Mesenchymal stem cell (in vitro differentiated cells and primary cell): ENCODE data around the gene RASD1.

Source experiments
- DNase-seq: peaks from one replicate; pipeline ENCODE4 v3.0.0-alpha.2; 2013
- H2AFZ ChIP-seq: one replicate; pipeline ENCODE4 v1.6.1; 2013; ENCODE audit warnings: low read depth, mild to moderate bottlenecking, control low read depth, inconsistent platforms, low read length, moderate library complexity
- H2AK5ac ChIP-seq: 2 replicates; pipeline ENCODE4 v1.6.1; 2013; ENCODE audit warnings: low read length, moderate library complexity, mild to moderate bottlenecking, inconsistent platforms; ENCODE audit not compliant: severe bottlenecking
- H2BK120ac ChIP-seq: one replicate; pipeline ENCODE4 v1.6.1; 2013; ENCODE audit warnings: low read depth, mild to moderate bottlenecking, inconsistent platforms, low read length, moderate library complexity
- H2BK12ac ChIP-seq, 2 experiments: one replicate each; pipeline ENCODE4 v1.6.1; 2013; ENCODE audit warnings: inconsistent platforms in 2 of 2, low read length in 2 of 2, mild to moderate bottlenecking in 2 of 2, moderate library complexity in 2 of 2, control low read depth in 1 of 2
- H2BK15ac ChIP-seq: one replicate; pipeline ENCODE4 v1.6.1; 2013; ENCODE audit warnings: mild to moderate bottlenecking, low read depth, inconsistent platforms; ENCODE audit not compliant: poor library complexity, severe bottlenecking
- H2BK5ac ChIP-seq: 2 replicates; pipeline ENCODE4 v1.6.1; 2013; ENCODE audit warnings: low read depth, mild to moderate bottlenecking, low read length, control low read depth, inconsistent platforms; ENCODE audit not compliant: poor library complexity, severe bottlenecking
- H3K14ac ChIP-seq, 2 experiments: one replicate each; pipeline ENCODE4 v1.6.1; 2013; ENCODE audit warnings: inconsistent platforms in 2 of 2, low read length in 2 of 2, control low read depth in 1 of 2, mild to moderate bottlenecking in 1 of 2, moderate library complexity in 1 of 2
- H3K18ac ChIP-seq, 2 experiments: one replicate each; pipeline ENCODE4 v1.6.1; 2013; ENCODE audit warnings: inconsistent platforms in 2 of 2, low read length in 2 of 2, control low read depth in 1 of 2, low read depth in 1 of 2, mild to moderate bottlenecking in 1 of 2
- H3K23ac ChIP-seq, 2 experiments: one replicate each; pipeline ENCODE4 v1.6.1; 2013; ENCODE audit warnings: inconsistent platforms in 2 of 2, low read length in 2 of 2, mild to moderate bottlenecking in 2 of 2, moderate library complexity in 2 of 2, control low read depth in 1 of 2
- H3K27ac ChIP-seq: 2 replicates; pipeline ENCODE4 v1.5.1; 2013; ENCODE audit warnings: mild to moderate bottlenecking, moderate library complexity, low read length, control low read depth, inconsistent platforms; ENCODE audit not compliant: poor library complexity, severe bottlenecking
- H3K27me3 ChIP-seq, 2 experiments: 2 replicates each; pipeline versions ENCODE4 v1.6.1 to v1.7.0; 2013; ENCODE audit warnings: low read length in 2 of 2, mild to moderate bottlenecking in 2 of 2, moderate library complexity in 2 of 2, control low read depth in 1 of 2, inconsistent platforms in 1 of 2; ENCODE audit not compliant: control insufficient read depth in 1 of 2, insufficient read depth in 1 of 2
- H3K36me3 ChIP-seq, 2 experiments: 2 replicates each; pipeline versions ENCODE4 v1.6.1 to v1.7.0; 2013; ENCODE audit warnings: low read length in 2 of 2, control low read depth in 1 of 2, inconsistent platforms in 1 of 2, low read depth in 1 of 2, mild to moderate bottlenecking in 1 of 2; ENCODE audit not compliant: insufficient read depth in 2 of 2, control insufficient read depth in 1 of 2
- H3K4ac ChIP-seq, 2 experiments: one replicate each; pipeline ENCODE4 v1.6.1; 2013; ENCODE audit warnings: inconsistent platforms in 2 of 2, low read length in 2 of 2, mild to moderate bottlenecking in 2 of 2, moderate library complexity in 2 of 2, control low read depth in 1 of 2, low read depth in 1 of 2
- H3K4me1 ChIP-seq: 2 replicates; pipeline ENCODE4 v1.6.1; 2013; ENCODE audit warnings: low read depth, low read length, control low read depth; ENCODE audit not compliant: control insufficient read depth, insufficient read depth
- H3K4me2 ChIP-seq: 2 replicates; pipeline ENCODE4 v1.6.1; 2013; ENCODE audit warnings: low read length, mild to moderate bottlenecking, inconsistent platforms; ENCODE audit not compliant: poor library complexity, severe bottlenecking
- H3K4me3 ChIP-seq, 2 experiments: 2 replicates each; pipeline versions ENCODE4 v1.5.1 to v1.7.0; 2013; ENCODE audit warnings: low read length in 2 of 2, mild to moderate bottlenecking in 2 of 2, control low read depth in 1 of 2, low read depth in 1 of 2; ENCODE audit not compliant: insufficient read depth in 1 of 2
- H3K79me1 ChIP-seq: replicated peaks from 2 replicates; pipeline ENCODE4 v1.6.1; 2013; ENCODE audit warnings: mild to moderate bottlenecking, control low read depth, low read length, inconsistent platforms; ENCODE audit not compliant: poor library complexity, severe bottlenecking
- H3K9ac ChIP-seq: 2 replicates; pipeline ENCODE4 v1.7.0; 2013; ENCODE audit warnings: mild to moderate bottlenecking, low read length, moderate library complexity
- H3K9me3 ChIP-seq: 2 replicates; pipeline ENCODE4 v1.7.0; 2013; ENCODE audit warnings: mild to moderate bottlenecking, low read length; ENCODE audit not compliant: control insufficient read depth
- H4K8ac ChIP-seq: one replicate; pipeline ENCODE4 v1.6.1; 2013; ENCODE audit warnings: inconsistent platforms, mild to moderate bottlenecking, low read length, moderate library complexity
- H4K91ac ChIP-seq: one replicate; pipeline ENCODE4 v1.6.1; 2013; ENCODE audit warnings: mild to moderate bottlenecking, low read length, inconsistent platforms
- WGBS: methylation state at CpG from one replicate; pipeline ENCODE4 v1.1.7; 2013; ENCODE audit warnings: mixed read lengths; 5-methylcytosine and 5-hydroxymethylcytosine counted together

The RASD1 gene

GRCh38 chr17:17453088-17453487 lies 43.1 kb downstream of the RASD1 start:
- H2BK15ac ChIP-seq, result no peak overlapping the region
- no peak overlapping the region for H2BK12ac ChIP-seq
- H3K18ac ChIP-seq, result no peak overlapping the region
- no peak overlapping the region for H3K4me3 ChIP-seq
- no peak for DNase-seq
- no peak overlapping the region for H2AK5ac ChIP-seq
- no peak overlapping the region for H3K14ac ChIP-seq
- no peak overlapping the region for H4K91ac ChIP-seq
- no peak overlapping the region for H3K27ac ChIP-seq
- no peak overlapping the region for H3K23ac ChIP-seq
- no peak overlapping the region for H4K8ac ChIP-seq
- no peak overlapping the region for H3K4me2 ChIP-seq
- no peaks in the 10 kb centered on the region for H3K9me3 ChIP-seq
- no peak overlapping the region for H2BK120ac ChIP-seq
- H3K4ac ChIP-seq, result no peak overlapping the region
- H3K36me3 ChIP-seq, result no peaks in the 10 kb centered on the region
- peaks cover 2% of the 10 kb centered on the region for H3K4me1 ChIP-seq
- no peak overlapping the region for H2BK5ac ChIP-seq
- peaks cover 27 to 32% of the 10 kb centered on the region in 2 experiments for H3K27me3 ChIP-seq
- whole genome bisulfite sequencing, result 70% methylated on average over 9 of the region's 9 CpGs
- H3K79me1 ChIP-seq, result no peaks in the 10 kb centered on the region
- no peak overlapping the region for H3K9ac ChIP-seq
- no peak overlapping the region for H2AFZ ChIP-seq

- 88% methylated on average over 4 of the region's 4 CpGs for WGBS
- no peak overlapping the region for H2BK15ac ChIP-seq
- H3K4ac ChIP-seq, result no peak overlapping the region
- no peaks in the 10 kb centered on the region for H3K79me1 ChIP-seq
- peaks cover 18% of the 10 kb centered on the region for H3K4me1 ChIP-seq
- no peak overlapping the region for H2AFZ ChIP-seq
- no peaks in the 10 kb centered on the region for H3K36me3 ChIP-seq
- no peak overlapping the region for H2BK120ac ChIP-seq
- H3K18ac ChIP-seq, result no peak overlapping the region
- H3K9me3 ChIP-seq, result no peaks in the 10 kb centered on the region
- no peak overlapping the region for H3K23ac ChIP-seq
- no peak overlapping the region for H3K4me3 ChIP-seq
- no peak overlapping the region for H3K14ac ChIP-seq
- H3K9ac ChIP-seq, result peak overlapping the region; percentile 18
- no peak for DNase-seq
- no peak overlapping the region for H2BK5ac ChIP-seq
- H3K27ac ChIP-seq, result no peak overlapping the region
- no peak overlapping the region for H2AK5ac ChIP-seq
- peaks cover 6 to 11% of the 10 kb centered on the region in 2 experiments for H3K27me3 ChIP-seq
- H4K91ac ChIP-seq, result no peak overlapping the region
- H3K4me2 ChIP-seq, result no peak overlapping the region
- no peak overlapping the region for H2BK12ac ChIP-seq
- no peak overlapping the region for H4K8ac ChIP-seq
Observed at GRCh38 chr17:17448723-17449122, 47.5 kb downstream of the RASD1 start.

- H3K9ac ChIP-seq, result no peak overlapping the region
- no CpG with 5 or more reads among the region's 5 CpGs for WGBS
- no peak overlapping the region for H4K91ac ChIP-seq
- H2AK5ac ChIP-seq, result no peak overlapping the region
- H2BK5ac ChIP-seq, result no peak overlapping the region
- H3K9me3 ChIP-seq, result no peaks in the 10 kb centered on the region
- H3K4me2 ChIP-seq, result no peak overlapping the region
- no peak overlapping the region for H4K8ac ChIP-seq
- peak overlapping the region; percentile 31 for H3K27ac ChIP-seq
- peaks cover 5 to 8% of the 10 kb centered on the region in 2 experiments for H3K27me3 ChIP-seq
- H2AFZ ChIP-seq, result no peak overlapping the region
- H2BK15ac ChIP-seq, result no peak overlapping the region
- no peaks in the 10 kb centered on the region for H3K36me3 ChIP-seq
- H3K79me1 ChIP-seq, result no peaks in the 10 kb centered on the region
- H3K23ac ChIP-seq, result no peak overlapping the region
- H3K4me3 ChIP-seq, result no peak overlapping the region
- DNase-seq, result no peak
- H2BK120ac ChIP-seq, result no peak overlapping the region
- H3K4ac ChIP-seq, result no peak overlapping the region
- no peak overlapping the region for H2BK12ac ChIP-seq
- H3K14ac ChIP-seq, result no peak overlapping the region
- H3K4me1 ChIP-seq, result peaks cover 18% of the 10 kb centered on the region
- no peak overlapping the region for H3K18ac ChIP-seq
Observed at GRCh38 chr17:17448076-17448475, 48.1 kb downstream of the RASD1 start.

GRCh38 chr17:17447264-17447663 lies 48.9 kb downstream of the RASD1 start:
- Histone ChIP-seq H2AK5ac (peak overlapping the region; percentile 50), H3K79me1 (no peaks in the 10 kb centered on the region), H2BK15ac (no peak overlapping the region), H3K18ac (no peak overlapping the region), H4K8ac (no peak overlapping the region), H2BK12ac (no peak overlapping the region), H3K9ac (no peak overlapping the region), H2BK120ac (no peak overlapping the region), H3K4me2 (no peak overlapping the region), H3K4me3 (no peak overlapping the region), H3K36me3 (no peaks in the 10 kb centered on the region), H3K14ac (no peak overlapping the region), H3K27me3 (peaks cover 5% of the 10 kb centered on the region in 2 experiments), H3K27ac (no peak overlapping the region), H2BK5ac (no peak overlapping the region), H3K4me1 (peaks cover 18% of the 10 kb centered on the region), H3K9me3 (no peaks in the 10 kb centered on the region), H3K23ac (no peak overlapping the region), H4K91ac (no peak overlapping the region), H3K4ac (no peak overlapping the region), H2AFZ (no peak overlapping the region)
- WGBS, result 97% methylated on average over 5 of the region's 5 CpGs
- DNase-seq, result no peak
